Measurements from ENCODE around the gene ZMIZ1. TPM values are rescaled to one million over a fixed set of nuclear protein-coding genes. Genes with fewer than 3 reads are reported as not detected.

ZMIZ1 gene
- total RNA-seq, 1 experiment from 2014 or later = 35.8 TPM

- Histone ChIP-seq H3K27ac (ENCODE audit: low read depth, low read length, poor library complexity, severe bottlenecking) (no peak overlapping the region), H3K36me3 (ENCODE audit: insufficient read depth, low read length, poor library complexity, severe bottlenecking) (peaks cover 14% of the 10 kb centered on the region), H3K4me1 (ENCODE audit: insufficient read depth, low read length, poor library complexity, severe bottlenecking) (no peaks in the 10 kb centered on the region), H3K9me3 (ENCODE audit: low read depth, low read length, poor library complexity, severe bottlenecking) (no peaks in the 10 kb centered on the region), H3K4me3 (ENCODE audit: low read depth, low read length, poor library complexity, severe bottlenecking) (no peak overlapping the region), H3K27me3 (replicated peaks; ENCODE audit: insufficient read depth, low read depth, low read length, poor library complexity) (no peaks in the 10 kb centered on the region)
- BruUV-seq (replicated peaks) = no TSS peak
- CTCF ChIA-PET = no interaction called here
- DNase-seq (ENCODE audit: low spot score) = no peak
- intact Hi-C loops (cut with micrococcal nuclease; ENCODE audit: unreplicated experiment) = no loop called here
- TF ChIP-seq EZH2 (IDR thresholded peaks at IDR 0.05; ENCODE audit: borderline replicate concordance, low read depth, low read length, poor library complexity, severe bottlenecking) (no peak), CTCF (conservative IDR thresholded peaks at IDR 0.05; ENCODE audit: low read depth, low read length) (no peak)
- POLR2A ChIA-PET (ENCODE audit: low non-redundant PET) = no interaction called here
Observed at GRCh38 chr10:79305988-79306387, 237.2 kb downstream of the ZMIZ1 start.

GRCh38 chr10:79306644-79307220, 238.0 kb downstream of the ZMIZ1 start:
- H3K9me3 ChIP-seq (ENCODE audit: low read depth, low read length, poor library complexity, severe bottlenecking) = no peaks in the 10 kb centered on the region
- POLR2A ChIA-PET (ENCODE audit: low non-redundant PET) = no interaction called here
- DNase-seq (ENCODE audit: low spot score) = no peak
- TF ChIP-seq EZH2 (IDR thresholded peaks at IDR 0.05; ENCODE audit: borderline replicate concordance, low read depth, low read length, poor library complexity, severe bottlenecking) = no peak
- no peak for TF ChIP-seq CTCF (conservative IDR thresholded peaks at IDR 0.05; ENCODE audit: low read depth, low read length)
- H3K27me3 ChIP-seq (replicated peaks; ENCODE audit: insufficient read depth, low read depth, low read length, poor library complexity) = no peaks in the 10 kb centered on the region
- H3K27ac ChIP-seq (ENCODE audit: low read depth, low read length, poor library complexity, severe bottlenecking) = no peak overlapping the region
- H3K4me1 ChIP-seq (ENCODE audit: insufficient read depth, low read length, poor library complexity, severe bottlenecking) = no peaks in the 10 kb centered on the region
- no peak overlapping the region for H3K4me3 ChIP-seq (ENCODE audit: low read depth, low read length, poor library complexity, severe bottlenecking)
- H3K36me3 ChIP-seq (ENCODE audit: insufficient read depth, low read length, poor library complexity, severe bottlenecking) = peaks cover 10% of the 10 kb centered on the region
- BruUV-seq (replicated peaks) = no TSS peak
- CTCF ChIA-PET = no interaction called here
- intact Hi-C loops (cut with micrococcal nuclease; ENCODE audit: unreplicated experiment) = no loop called here

- CTCF ChIA-PET = no interaction called here
Observed at GRCh38 chr10:79308016-79308415, 239.2 kb downstream of the ZMIZ1 start.

More at GRCh38 chr10:79308016-79308415, 239.2 kb downstream of the ZMIZ1 start:
- no peak overlapping the region for H3K4me3 ChIP-seq (ENCODE audit: low read depth, low read length, poor library complexity, severe bottlenecking)
- BruUV-seq (replicated peaks) = no TSS peak
- intact Hi-C loops (cut with micrococcal nuclease; ENCODE audit: unreplicated experiment) = no loop called here
- peaks cover 12% of the 10 kb centered on the region for H3K36me3 ChIP-seq (ENCODE audit: insufficient read depth, low read length, poor library complexity, severe bottlenecking)
- no peaks in the 10 kb centered on the region for H3K4me1 ChIP-seq (ENCODE audit: insufficient read depth, low read length, poor library complexity, severe bottlenecking)
- no peaks in the 10 kb centered on the region for H3K9me3 ChIP-seq (ENCODE audit: low read depth, low read length, poor library complexity, severe bottlenecking)
- no peak for DNase-seq (ENCODE audit: low spot score)
- H3K27ac ChIP-seq (ENCODE audit: low read depth, low read length, poor library complexity, severe bottlenecking) = no peak overlapping the region
- TF ChIP-seq EZH2 (IDR thresholded peaks at IDR 0.05; ENCODE audit: borderline replicate concordance, low read depth, low read length, poor library complexity, severe bottlenecking) (no peak), CTCF (conservative IDR thresholded peaks at IDR 0.05; ENCODE audit: low read depth, low read length) (no peak)
- POLR2A ChIA-PET (ENCODE audit: low non-redundant PET) = no interaction called here
- no peaks in the 10 kb centered on the region for H3K27me3 ChIP-seq (replicated peaks; ENCODE audit: insufficient read depth, low read depth, low read length, poor library complexity)
